Transverse colon (tissue), 4 donors: ENCODE measurements around the gene NOTUM. TPM values are rescaled to one million over a fixed set of nuclear protein-coding genes. Genes with fewer than 3 reads are reported as not detected.

Experiments used
- DNase-seq: peaks from one replicate; pipeline ENCODE4 v3.0.0-alpha.2; 2019
- H3K27ac ChIP-seq, 4 donors: fragments of 200-600 bp; sonication (generic); 2 replicates each; pipeline ENCODE4 v1.5.1; 2016 to 2018; ENCODE audit warnings: inconsistent platforms in 4 of 4
- H3K27me3 ChIP-seq: fragments of 200-600 bp; sonication (generic); 2 replicates; pipeline ENCODE4 v1.5.1; 2017; ENCODE audit warnings: inconsistent platforms
- H3K36me3 ChIP-seq, 4 donors: fragments of 200-600 bp; sonication (generic); 2 replicates each; pipeline ENCODE4 v1.5.1; 2017 to 2019; ENCODE audit warnings: inconsistent platforms in 4 of 4
- H3K4me1 ChIP-seq, 4 donors: fragments of 200-600 bp; sonication (generic); 2 replicates each; pipeline ENCODE4 v1.5.1; 2017 to 2020; ENCODE audit warnings: inconsistent platforms in 4 of 4
- H3K4me3 ChIP-seq, 4 donors: fragments of 200-600 bp; sonication (generic); 1 replicate in 1 of 4; 2 replicates in 3 of 4; pipeline versions ENCODE4 v1.5.1 to v1.6.1; 2017 to 2019; ENCODE audit warnings: inconsistent platforms in 4 of 4
- H3K9me3 ChIP-seq, 2 donors: fragments of 200-600 bp; sonication (generic); 2 replicates each; pipeline ENCODE4 v1.5.1; 2017 to 2019; ENCODE audit warnings: inconsistent platforms in 2 of 2
- CTCF ChIP-seq, 5 experiments: fragments of 200-600 bp in 3 of 5; fragments of 450-650 bp in 2 of 5; sonication (generic) in 3 of 5; IDR thresholded peaks; 1 replicate in 2 of 5; 2 replicates in 3 of 5; pipeline ENCODE4 v1.5.1; 2016 to 2017; ENCODE audit warnings: antibody characterized with exemption in 5 of 5, inconsistent platforms in 3 of 5, mild to moderate bottlenecking in 2 of 5, moderate library complexity in 1 of 5
- EP300 ChIP-seq: sonication (generic); formaldehyde crosslinking; IDR thresholded peaks from one replicate; pipeline ENCODE4 v1.6.1; 2017; ENCODE audit warnings: antibody characterized with exemption, low read depth
- POLR2A ChIP-seq: fragments of 450-650 bp; IDR thresholded peaks from one replicate; pipeline ENCODE4 v1.6.1; 2016; ENCODE audit warnings: antibody characterized with exemption, mild to moderate bottlenecking, moderate library complexity
- POLR2AphosphoS5 ChIP-seq, 3 donors: sonication (generic); formaldehyde crosslinking; IDR thresholded peaks; one replicate each; pipeline ENCODE4 v1.6.1; 2016; ENCODE audit warnings: antibody characterized with exemption in 3 of 3
- WGBS, 2 donors: methylation state at CpG; one replicate each; pipeline ENCODE4 v1.1.5; 2018; ENCODE audit warnings: low coverage in 1 of 2; 5-methylcytosine and 5-hydroxymethylcytosine counted together
- in situ Hi-C, 4 donors: fragments of 200-750 bp; cut with MboI; loops; one replicate each; pipeline versions ENCODE4 v1.15.0 to v1.15.1; 2017; ENCODE audit warnings: low sequenced_read_pairs in 3 of 4, low pct_ligation_motif_present in 1 of 4, low pct_unique_long_range_greater_than_20kb in 1 of 4
- intact Hi-C: fragments of 100-400 bp; cut with DNase I; formaldehyde crosslinking; loops from one replicate; pipeline ENCODE4 v1.15.1; 2023; ENCODE audit warnings: low total_unique reads
- total RNA-seq, 4 donors: library from RNA; depleted of rRNA; stranded (reverse); fragments of >200 nt; gene quantifications; one replicate each; pipeline ENCODE4 v1.1.0, GENCODE V29; 2016

Gene NOTUM
- total RNA-seq, 4 donors from 2014 or later, result not detected

- DNase-seq, result no peak
- Histone ChIP-seq H3K4me3 (no peak overlapping the region), H3K36me3 (no peaks in the 10 kb centered on the region), H3K4me1 (peaks cover 21 to 45% (median 37%) of the 10 kb centered on the region in 4 donors), H3K27me3 (peaks cover 89% of the 10 kb centered on the region), H3K9me3 (no peaks in the 10 kb centered on the region), H3K27ac (no peak overlapping the region)
- TF ChIP-seq POLR2A (no peak), CTCF (IDR thresholded peaks at IDR 0.05) (no peak), EP300 (no peak), POLR2AphosphoS5 (IDR thresholded peaks at IDR 0.05) (no peak)
- intact Hi-C loops, result no loop called here
- in situ Hi-C loops, result loop anchor here in 1 of 4 donors (25.0 kb wide), 1 partner anchor 198 kb away; no protein-coding TSS in a partner anchor
- WGBS, 2 donors, result 47 to 65% methylated on average over 14 to 22 of the region's 22 CpGs
Measured at GRCh38 chr17:81964081-81964849, 3.3 kb upstream of the NOTUM start.

- WGBS, 2 donors, result 47% methylated on average over 35 of the region's 37 CpGs; no CpG with 5 or more reads in 1 of the 2 donors
- H3K36me3 ChIP-seq, result no peaks in the 10 kb centered on the region
- H3K4me3 ChIP-seq, result no peak overlapping the region
- H3K4me1 ChIP-seq, result peaks cover 14 to 36% (median 28%) of the 10 kb centered on the region in 4 donors
- H3K27ac ChIP-seq, result no peak overlapping the region
- intact Hi-C loops, result no loop called here
- TF ChIP-seq CTCF (IDR thresholded peaks at IDR 0.05), result no peak
- TF ChIP-seq EP300, result no peak
- TF ChIP-seq POLR2AphosphoS5 (IDR thresholded peaks at IDR 0.05), result no peak
- no peak for TF ChIP-seq POLR2A
- in situ Hi-C loops, result loop anchor here in 1 of 4 donors (25.0 kb wide), 1 partner anchor 200 kb away; no protein-coding TSS in a partner anchor
- peaks cover 98% of the 10 kb centered on the region for H3K27me3 ChIP-seq
- DNase-seq, result no peak
- no peaks in the 10 kb centered on the region for H3K9me3 ChIP-seq
Measured at GRCh38 chr17:81962499-81963441, 1.8 kb upstream of the NOTUM start.

- DNase-seq, result no peak
- H3K4me1 ChIP-seq, result peaks cover 6 to 27% (median 18%) of the 10 kb centered on the region in 4 donors
- TF ChIP-seq POLR2AphosphoS5 (IDR thresholded peaks at IDR 0.05) (no peak), CTCF (IDR thresholded peaks at IDR 0.05) (no peak), EP300 (no peak), POLR2A (no peak)
- no peak overlapping the region for H3K4me3 ChIP-seq
- in situ Hi-C loops (loop anchor here in 1 of 4 donors (25.0 kb wide), 1 partner anchor 200 kb away; no protein-coding TSS in a partner anchor), intact Hi-C loops (no loop called here)
- WGBS, 2 donors, result 28 to 100% methylated on average over 1 to 34 of the region's 82 CpGs
- no peak overlapping the region for H3K27ac ChIP-seq
- peaks cover 98% of the 10 kb centered on the region for H3K27me3 ChIP-seq
- no peaks in the 10 kb centered on the region for H3K36me3 ChIP-seq
- H3K9me3 ChIP-seq, result no peaks in the 10 kb centered on the region
Measured at GRCh38 chr17:81961521-81962498, 823 bp upstream of the NOTUM start.
